Measurements from ENCODE around the gene JMY.
A peak's percentile ranks its signal among the peaks of the same experiment; 100 is the strongest.

The JMY gene

GRCh38 chr5:79200573-79201183 is 35.3 kb upstream of the JMY start:
- ChIA-PET CTCF (interaction anchor here (0.6 to 1.0 kb wide), 11 partner anchors 26 to 1990 kb away, joined by 3 to 6 read pairs (median 5); no protein-coding TSS in a partner anchor), POLR2A (ENCODE audit: low non-redundant PET) (no interaction called here)
- peak; percentile 58 for TF ChIP-seq CTCF (conservative IDR thresholded peaks at IDR 0.05; ENCODE audit: low read depth)
- H3K27ac ChIP-seq, result no peak overlapping the region
- DNase-seq (ENCODE audit: low spot score), result peak; percentile 62

- CTCF ChIA-PET, result interaction anchor here (0.6 kb wide), 2 partner anchors 44 to 1989 kb away, joined by 3 to 6 read pairs; no protein-coding TSS in a partner anchor
- no peak for DNase-seq (ENCODE audit: low spot score)
- no peak overlapping the region for H3K27ac ChIP-seq
- no peak for TF ChIP-seq CTCF (conservative IDR thresholded peaks at IDR 0.05; ENCODE audit: low read depth)
- POLR2A ChIA-PET (ENCODE audit: low non-redundant PET), result no interaction called here
Measured at GRCh38 chr5:79201206-79201605, 34.7 kb upstream of the JMY start.

- ChIA-PET CTCF (interaction anchor here (0.5 to 1.7 kb wide), 3 partner anchors 37 to 182 kb away, joined by 3 to 9 read pairs (median 3); no protein-coding TSS in a partner anchor), POLR2A (ENCODE audit: low non-redundant PET) (no interaction called here)
- DNase-seq (ENCODE audit: low spot score), result peak; percentile 88
- no peak for TF ChIP-seq CTCF (conservative IDR thresholded peaks at IDR 0.05; ENCODE audit: low read depth)
- peak overlapping the region; percentile 22; the same call in 1 of the 2 replicates for H3K27ac ChIP-seq
Measured at GRCh38 chr5:79202076-79202475, 33.9 kb upstream of the JMY start.

DNA sequence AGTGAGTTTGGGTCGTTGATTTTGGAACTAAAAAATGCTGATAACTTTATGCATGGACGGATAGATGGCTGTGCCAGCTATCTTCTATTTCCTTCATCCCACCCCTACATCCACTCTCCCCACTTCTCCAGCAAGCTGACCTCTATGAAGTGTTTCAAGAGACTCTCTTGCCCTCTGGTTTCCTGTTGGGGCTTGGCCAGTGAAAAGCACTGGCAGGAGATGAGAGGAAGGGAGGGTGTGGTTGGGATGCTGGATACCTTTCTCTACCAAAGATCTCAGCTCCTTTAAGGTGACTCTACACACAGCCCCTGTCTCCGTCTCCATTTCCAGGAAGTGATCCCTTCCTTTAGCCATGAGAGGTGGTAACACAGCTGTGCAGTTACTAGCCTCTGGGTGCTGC is 30.0 kb upstream of the JMY start:
- no peak overlapping the region for H3K27ac ChIP-seq
- ChIA-PET POLR2A (ENCODE audit: low non-redundant PET) (no interaction called here), CTCF (interaction anchor here (0.7 kb wide), 1 partner anchor 23 kb away, joined by 3 read pairs; no protein-coding TSS in a partner anchor)
- no peak for TF ChIP-seq CTCF (conservative IDR thresholded peaks at IDR 0.05; ENCODE audit: low read depth)
- no peak for DNase-seq (ENCODE audit: low spot score)

DNA sequence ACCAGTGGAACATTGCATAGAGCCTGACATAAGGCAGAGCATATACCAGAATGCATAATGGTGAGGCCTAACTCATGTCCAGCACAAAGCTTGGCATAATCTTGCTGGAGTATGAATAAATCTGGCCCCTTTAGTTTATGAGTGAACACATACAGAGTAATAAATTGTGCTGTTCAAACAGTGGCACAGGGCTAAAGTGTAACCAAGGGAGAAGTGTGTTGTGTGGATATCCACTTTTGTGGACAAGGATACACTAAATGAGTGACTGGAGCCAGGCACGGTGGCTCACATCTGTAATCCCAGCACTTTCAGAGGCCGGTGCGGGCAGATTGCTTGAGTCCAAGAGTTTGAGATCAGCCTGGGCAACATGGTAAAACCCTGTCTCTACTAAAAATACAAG is 29.4 kb upstream of the JMY start:
- ChIA-PET POLR2A (ENCODE audit: low non-redundant PET) (interaction anchor here (0.6 kb wide), 1 partner anchor 71 kb away, joined by 5 read pairs; no protein-coding TSS in a partner anchor), CTCF (interaction anchor here (0.6 kb wide), 1 partner anchor 97 kb away, joined by 3 read pairs; no protein-coding TSS in a partner anchor)
- H3K27ac ChIP-seq, result no peak overlapping the region
- no peak for DNase-seq (ENCODE audit: low spot score)
- TF ChIP-seq CTCF (conservative IDR thresholded peaks at IDR 0.05; ENCODE audit: low read depth), result no peak

GRCh38 chr5:79209505-79209904 is 26.4 kb upstream of the JMY start:
- no peak overlapping the region for H3K27ac ChIP-seq
- POLR2A ChIA-PET (ENCODE audit: low non-redundant PET), result no interaction called here
- CTCF ChIA-PET, result interaction anchor here (0.7 kb wide), 1 partner anchor 165 kb away, joined by 4 read pairs; no protein-coding TSS in a partner anchor
- no peak for TF ChIP-seq CTCF (conservative IDR thresholded peaks at IDR 0.05; ENCODE audit: low read depth)
- no peak for DNase-seq (ENCODE audit: low spot score)
